Liver (tissue), 3 donors: ENCODE measurements around the gene ZNF679.

ENCODE experiments used
- CTCF ChIP-seq: fragments of 150-350 bp; IDR thresholded peaks from 2 replicates; pipeline ENCODE4 v1.5.1; 2017; ENCODE audit warnings: improper control_type of control experiment, low read depth, low read length; ENCODE audit not compliant: missing input control
- EGR1 ChIP-seq, 2 donors: IDR thresholded peaks; 2 replicates each; pipeline ENCODE4 v1.6.1; 2016 to 2018; ENCODE audit warnings: antibody characterized with exemption in 2 of 2, low read depth in 2 of 2
- FOXA2 ChIP-seq: IDR thresholded peaks from 2 replicates; pipeline ENCODE4 v1.6.1; 2016; ENCODE audit warnings: antibody characterized with exemption
- HNF4A ChIP-seq, 2 donors: conservative IDR thresholded peaks; 2 replicates each; pipeline ENCODE4 v1.6.1; 2016; ENCODE audit warnings: antibody characterized with exemption in 2 of 2, mild to moderate bottlenecking in 2 of 2
- JUND ChIP-seq, 2 donors: IDR thresholded peaks; 2 replicates each; pipeline ENCODE4 v1.6.1; 2016; ENCODE audit warnings: antibody characterized with exemption in 2 of 2
- MAX ChIP-seq: IDR thresholded peaks from 2 replicates; pipeline ENCODE4 v1.6.1; 2016; ENCODE audit warnings: antibody characterized with exemption
- RAD21 ChIP-seq, 2 donors: IDR thresholded peaks; 2 replicates each; pipeline ENCODE4 v1.6.1; 2016; ENCODE audit warnings: antibody characterized with exemption in 2 of 2, mild to moderate bottlenecking in 2 of 2
- RXRA ChIP-seq, 2 donors: IDR thresholded peaks; 2 replicates each; pipeline ENCODE4 v1.6.1; 2017 to 2018; ENCODE audit warnings: antibody characterized with exemption in 2 of 2, mild to moderate bottlenecking in 1 of 2
- SP1 ChIP-seq: IDR thresholded peaks from 2 replicates; pipeline ENCODE4 v1.6.1; 2018; ENCODE audit warnings: antibody characterized with exemption, mild to moderate bottlenecking
- TAF1 ChIP-seq: conservative IDR thresholded peaks from 2 replicates; pipeline ENCODE4 v1.6.1; 2016; ENCODE audit warnings: antibody characterized with exemption, mild to moderate bottlenecking
- YY1 ChIP-seq: IDR thresholded peaks from 2 replicates; pipeline ENCODE4 v1.6.1; 2016; ENCODE audit warnings: antibody characterized with exemption, mild to moderate bottlenecking
- TF ChIP-seq, protein P1 (sequence below): IDR thresholded peaks from 2 replicates; pipeline ENCODE4 v1.6.1; 2016; ENCODE audit warnings: antibody characterized with exemption, mild to moderate bottlenecking
- TF ChIP-seq, protein P2 (sequence below): IDR thresholded peaks from 2 replicates; pipeline ENCODE4 v1.6.1; 2016; ENCODE audit warnings: antibody characterized with exemption
- donor health status: healthy.
- donor health status: healthy.

DNA sequence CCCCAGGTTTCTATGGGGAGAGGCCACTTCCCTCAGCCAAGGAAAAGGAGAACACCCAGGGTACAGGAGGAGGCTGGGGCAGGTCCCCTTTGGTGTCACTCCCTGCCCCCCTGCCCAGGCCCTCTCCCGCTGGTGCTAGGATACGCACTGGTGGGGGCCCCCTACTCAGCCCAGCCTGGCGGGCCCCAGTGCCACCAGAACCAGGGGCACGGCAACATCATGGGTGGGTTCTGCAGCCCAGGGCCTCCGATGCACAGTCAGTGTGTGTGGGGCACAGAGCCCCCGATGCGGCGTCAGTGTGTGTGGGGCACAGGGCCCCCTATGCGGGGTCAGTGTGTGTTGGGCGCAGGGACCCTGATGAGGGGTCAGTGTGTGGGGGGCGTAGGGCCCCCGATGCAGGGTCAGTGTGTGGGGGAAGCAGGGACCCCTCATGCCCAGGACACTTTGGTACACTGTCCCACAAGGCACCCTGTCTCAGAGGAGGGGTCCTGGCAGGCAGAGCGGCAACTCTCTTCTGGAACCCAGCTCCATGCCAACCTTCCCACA is 44.4 kb upstream of the ZNF679 start:
- TF ChIP-seq SP1, result no peak
- TF ChIP-seq CTCF, result no peak
- no peak for TF ChIP-seq RAD21 (IDR thresholded peaks at IDR 0.05)
- no peak for TF ChIP-seq JUND (IDR thresholded peaks at IDR 0.05)
- TF ChIP-seq, protein P1, sequence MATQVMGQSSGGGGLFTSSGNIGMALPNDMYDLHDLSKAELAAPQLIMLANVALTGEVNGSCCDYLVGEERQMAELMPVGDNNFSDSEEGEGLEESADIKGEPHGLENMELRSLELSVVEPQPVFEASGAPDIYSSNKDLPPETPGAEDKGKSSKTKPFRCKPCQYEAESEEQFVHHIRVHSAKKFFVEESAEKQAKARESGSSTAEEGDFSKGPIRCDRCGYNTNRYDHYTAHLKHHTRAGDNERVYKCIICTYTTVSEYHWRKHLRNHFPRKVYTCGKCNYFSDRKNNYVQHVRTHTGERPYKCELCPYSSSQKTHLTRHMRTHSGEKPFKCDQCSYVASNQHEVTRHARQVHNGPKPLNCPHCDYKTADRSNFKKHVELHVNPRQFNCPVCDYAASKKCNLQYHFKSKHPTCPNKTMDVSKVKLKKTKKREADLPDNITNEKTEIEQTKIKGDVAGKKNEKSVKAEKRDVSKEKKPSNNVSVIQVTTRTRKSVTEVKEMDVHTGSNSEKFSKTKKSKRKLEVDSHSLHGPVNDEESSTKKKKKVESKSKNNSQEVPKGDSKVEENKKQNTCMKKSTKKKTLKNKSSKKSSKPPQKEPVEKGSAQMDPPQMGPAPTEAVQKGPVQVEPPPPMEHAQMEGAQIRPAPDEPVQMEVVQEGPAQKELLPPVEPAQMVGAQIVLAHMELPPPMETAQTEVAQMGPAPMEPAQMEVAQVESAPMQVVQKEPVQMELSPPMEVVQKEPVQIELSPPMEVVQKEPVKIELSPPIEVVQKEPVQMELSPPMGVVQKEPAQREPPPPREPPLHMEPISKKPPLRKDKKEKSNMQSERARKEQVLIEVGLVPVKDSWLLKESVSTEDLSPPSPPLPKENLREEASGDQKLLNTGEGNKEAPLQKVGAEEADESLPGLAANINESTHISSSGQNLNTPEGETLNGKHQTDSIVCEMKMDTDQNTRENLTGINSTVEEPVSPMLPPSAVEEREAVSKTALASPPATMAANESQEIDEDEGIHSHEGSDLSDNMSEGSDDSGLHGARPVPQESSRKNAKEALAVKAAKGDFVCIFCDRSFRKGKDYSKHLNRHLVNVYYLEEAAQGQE, result no peak
- TF ChIP-seq MAX, result no peak
- no peak for TF ChIP-seq TAF1
- no peak for TF ChIP-seq EGR1 (IDR thresholded peaks at IDR 0.05; ENCODE audit: low read depth in 2 of 2)
- TF ChIP-seq RXRA (IDR thresholded peaks at IDR 0.05), result no peak
- no peak for TF ChIP-seq FOXA2
- TF ChIP-seq, protein P2, sequence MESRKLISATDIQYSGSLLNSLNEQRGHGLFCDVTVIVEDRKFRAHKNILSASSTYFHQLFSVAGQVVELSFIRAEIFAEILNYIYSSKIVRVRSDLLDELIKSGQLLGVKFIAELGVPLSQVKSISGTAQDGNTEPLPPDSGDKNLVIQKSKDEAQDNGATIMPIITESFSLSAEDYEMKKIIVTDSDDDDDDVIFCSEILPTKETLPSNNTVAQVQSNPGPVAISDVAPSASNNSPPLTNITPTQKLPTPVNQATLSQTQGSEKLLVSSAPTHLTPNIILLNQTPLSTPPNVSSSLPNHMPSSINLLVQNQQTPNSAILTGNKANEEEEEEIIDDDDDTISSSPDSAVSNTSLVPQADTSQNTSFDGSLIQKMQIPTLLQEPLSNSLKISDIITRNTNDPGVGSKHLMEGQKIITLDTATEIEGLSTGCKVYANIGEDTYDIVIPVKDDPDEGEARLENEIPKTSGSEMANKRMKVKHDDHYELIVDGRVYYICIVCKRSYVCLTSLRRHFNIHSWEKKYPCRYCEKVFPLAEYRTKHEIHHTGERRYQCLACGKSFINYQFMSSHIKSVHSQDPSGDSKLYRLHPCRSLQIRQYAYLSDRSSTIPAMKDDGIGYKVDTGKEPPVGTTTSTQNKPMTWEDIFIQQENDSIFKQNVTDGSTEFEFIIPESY, result no peak
- TF ChIP-seq YY1, result no peak
- TF ChIP-seq HNF4A (conservative IDR thresholded peaks at IDR 0.05), result no peak
